ENCODE results near the gene CIP2A.

- TF ChIP-seq CTCF (IDR thresholded peaks at IDR 0.05) (no peak), POLR2A (IDR thresholded peaks at IDR 0.05) (no peak)
These were observed 723 bp upstream of the CIP2A start for GRCh38 chr3:108589998-108590323.

All from esophagus squamous epithelium (tissue), 4 donors.